GM23248 (cell line): ENCODE results near the gene MYLK3. TPM values are rescaled to one million over a fixed set of nuclear protein-coding genes. Genes with fewer than 3 reads are reported as not detected.

Experiments
- DNase-seq: peaks from one replicate; pipeline ENCODE4 v3.0.0-alpha.2; 2015
- H2AFZ ChIP-seq: fragments of 200-600 bp; sonication (generic); 2 replicates; pipeline ENCODE4 v1.6.1; 2016; ENCODE audit warnings: antibody characterized with exemption
- H3F3A ChIP-seq: fragments of 200-600 bp; sonication (generic); 2 replicates; pipeline ENCODE4 v1.6.1; 2016; ENCODE audit warnings: mild to moderate bottlenecking, antibody characterized with exemption, mixed run types; ENCODE audit not compliant: insufficient read depth
- H3K27ac ChIP-seq: fragments of 200-600 bp; sonication (generic); 2 replicates; pipeline ENCODE4 v1.5.1; 2016; ENCODE audit warnings: mild to moderate bottlenecking
- H3K27me3 ChIP-seq: fragments of 200-600 bp; sonication (generic); replicated peaks from 2 replicates; pipeline ENCODE4 v1.6.1; 2016; ENCODE audit warnings: mild to moderate bottlenecking; ENCODE audit not compliant: insufficient read depth
- H3K36me3 ChIP-seq: fragments of 200-600 bp; sonication (generic); 2 replicates; pipeline ENCODE4 v1.6.1; 2016; ENCODE audit warnings: low read depth, mild to moderate bottlenecking
- H3K4me1 ChIP-seq: fragments of 200-600 bp; sonication (generic); 2 replicates; pipeline ENCODE4 v1.6.1; 2016; ENCODE audit warnings: mild to moderate bottlenecking; ENCODE audit not compliant: insufficient read depth
- H3K4me2 ChIP-seq: fragments of 200-600 bp; sonication (generic); one replicate; pipeline ENCODE4 v1.6.1; 2016; ENCODE audit warnings: mild to moderate bottlenecking; ENCODE audit not compliant: unreplicated experiment
- H3K4me3 ChIP-seq: fragments of 200-600 bp; sonication (generic); 2 replicates; pipeline ENCODE4 v1.5.1; 2016; ENCODE audit warnings: mild to moderate bottlenecking
- H3K79me2 ChIP-seq: fragments of 200-600 bp; sonication (generic); 2 replicates; pipeline ENCODE4 v1.6.1; 2016; ENCODE audit warnings: mild to moderate bottlenecking; ENCODE audit not compliant: insufficient read depth
- H3K9ac ChIP-seq: fragments of 200-600 bp; sonication (generic); 2 replicates; pipeline ENCODE4 v1.6.1; 2016; ENCODE audit warnings: mild to moderate bottlenecking
- H3K9me2 ChIP-seq: fragments of 200-600 bp; sonication (generic); 2 replicates; pipeline ENCODE4 v1.6.1; 2016; ENCODE audit warnings: mixed run types, mild to moderate bottlenecking, moderate library complexity; ENCODE audit not compliant: insufficient read depth
- H3K9me3 ChIP-seq: fragments of 200-600 bp; sonication (generic); one replicate; pipeline ENCODE4 v1.6.1; 2017; ENCODE audit warnings: low read depth
- H4K20me1 ChIP-seq: fragments of 200-600 bp; sonication (generic); 2 replicates; pipeline ENCODE4 v1.6.0; 2016; ENCODE audit not compliant: insufficient read depth
- EZH2 ChIP-seq: fragments of 200-600 bp; sonication (generic); IDR thresholded peaks from 2 replicates; pipeline ENCODE4 v1.6.1; 2018; ENCODE audit warnings: antibody characterized with exemption, mild to moderate bottlenecking; ENCODE audit not compliant: insufficient read depth, poor library complexity, severe bottlenecking
- EZH2phosphoT487 ChIP-seq: fragments of 200-600 bp; sonication (generic); IDR thresholded peaks from 2 replicates; pipeline ENCODE4 v1.6.1; 2018; ENCODE audit warnings: antibody characterized with exemption, moderate library complexity, mild to moderate bottlenecking, low read depth; ENCODE audit not compliant: insufficient read depth
- WGBS, 2 experiments: methylation state at CpG; one replicate each; pipeline ENCODE4 v1.1.6; 2015 to 2017; ENCODE audit warnings: low lambda C conversion rate in 2 of 2, low coverage in 1 of 2; ENCODE audit errors: missing lambda C conversion rate in 2 of 2; 5-methylcytosine and 5-hydroxymethylcytosine counted together
- in situ Hi-C: fragments of 300-500 bp; cut with MboI; formaldehyde crosslinking; loops from 2 replicates; pipeline ENCODE4 v1.15.0; 2020
- polyA plus RNA-seq: library from polyadenylated mRNA; unstranded; fragments of >200 nt; fragmentation: Nextera tagmentation; extraction: Ambion mirVana; gene quantifications from 2 replicates; pipeline ENCODE4 v1.2.1, GENCODE V29; 2016
- total RNA-seq: library from RNA; depleted of rRNA; stranded (reverse); fragments of >200 nt; shearing (Covaris generic); gene quantifications from 2 replicates; pipeline ENCODE4 v1.2.3, GENCODE V29; 2014

The MYLK3 gene
- total and polyA plus RNA-seq, 2 experiments from 2014 or later: not detected

DNA sequence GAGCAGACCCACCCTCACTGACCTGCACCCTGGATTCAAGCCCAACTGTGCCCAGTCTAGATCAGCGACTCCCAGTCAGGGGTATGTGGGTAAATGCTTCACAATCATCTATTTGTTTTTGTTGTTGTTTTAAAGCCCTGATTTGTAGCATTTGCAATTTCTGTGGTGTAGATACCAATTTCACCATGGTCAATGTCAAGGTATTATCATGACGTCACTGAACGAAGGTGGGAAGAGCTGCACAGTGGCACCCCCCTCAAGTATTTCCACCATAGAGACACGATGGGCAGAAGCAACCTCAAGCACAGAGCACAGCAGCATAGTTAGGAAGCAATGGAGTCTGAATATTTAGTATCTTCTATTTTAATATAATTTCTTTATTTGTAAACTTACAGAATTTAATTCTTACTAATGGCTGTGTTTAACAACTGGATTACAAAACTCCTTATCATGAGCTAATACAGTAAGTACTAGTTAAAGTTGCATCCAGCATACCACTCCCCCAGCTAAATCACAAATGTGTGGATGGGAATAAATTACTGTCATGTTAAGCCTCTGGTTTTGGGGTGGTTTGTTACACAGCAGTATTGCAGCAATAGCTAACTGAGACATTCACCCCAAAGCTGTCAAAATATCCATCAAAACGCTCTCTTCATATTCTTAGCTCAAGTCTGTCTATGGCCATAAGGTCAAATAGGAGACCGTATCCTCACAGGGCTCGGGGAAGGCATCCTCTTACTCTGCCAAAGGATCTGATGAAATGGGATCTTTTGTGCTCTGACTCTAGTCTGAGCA is 33.1 kb downstream of the MYLK3 start:
- no peaks in the 10 kb centered on the region for H3K9me3 ChIP-seq
- H4K20me1 ChIP-seq: no peaks in the 10 kb centered on the region
- no peak overlapping the region for H3K4me2 ChIP-seq
- in situ Hi-C loops: no loop called here
- H3K27ac ChIP-seq: no peak overlapping the region
- no peak for DNase-seq
- no peaks in the 10 kb centered on the region for H3K9me2 ChIP-seq
- no peak overlapping the region for H3K9ac ChIP-seq
- TF ChIP-seq EZH2phosphoT487 (no peak), EZH2 (no peak)
- no peaks in the 10 kb centered on the region for H3F3A ChIP-seq
- H3K79me2 ChIP-seq: no peaks in the 10 kb centered on the region
- H3K36me3 ChIP-seq: no peaks in the 10 kb centered on the region
- H3K27me3 ChIP-seq: no peaks in the 10 kb centered on the region
- no peak overlapping the region for H3K4me3 ChIP-seq
- WGBS, 2 experiments: 50 to 58% methylated on average over 7 of the region's 7 CpGs
- H3K4me1 ChIP-seq: no peaks in the 10 kb centered on the region
- no peak overlapping the region for H2AFZ ChIP-seq

DNA sequence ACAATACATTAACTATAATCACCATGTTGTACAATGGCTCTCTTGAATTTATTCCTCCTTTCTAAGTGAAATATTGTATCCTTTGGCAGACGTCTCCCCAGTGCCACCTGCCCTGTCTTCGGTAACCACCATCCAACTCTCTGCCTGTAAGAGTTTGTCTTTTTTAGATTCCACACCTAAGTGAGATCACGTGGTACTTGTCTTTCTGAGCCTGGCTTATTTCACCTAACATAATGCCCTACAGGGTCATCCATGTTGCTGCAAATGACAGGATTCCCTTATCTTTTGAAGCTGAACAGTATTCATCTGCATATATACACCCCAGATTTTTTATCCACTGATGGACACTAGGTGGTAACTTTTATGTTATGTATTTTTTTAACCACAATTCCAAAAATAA is 34.5 kb downstream of the MYLK3 start:
- no peak overlapping the region for H3K9ac ChIP-seq
- no peaks in the 10 kb centered on the region for H3K9me2 ChIP-seq
- H3K4me1 ChIP-seq: no peaks in the 10 kb centered on the region
- DNase-seq: no peak
- H3K36me3 ChIP-seq: no peaks in the 10 kb centered on the region
- in situ Hi-C loops: no loop called here
- no peak overlapping the region for H3K4me3 ChIP-seq
- no peak overlapping the region for H3K27ac ChIP-seq
- H3F3A ChIP-seq: no peaks in the 10 kb centered on the region
- H2AFZ ChIP-seq: no peak overlapping the region
- no peaks in the 10 kb centered on the region for H3K27me3 ChIP-seq
- TF ChIP-seq EZH2phosphoT487: no peak
- no peaks in the 10 kb centered on the region for H3K9me3 ChIP-seq
- no peaks in the 10 kb centered on the region for H4K20me1 ChIP-seq
- no peaks in the 10 kb centered on the region for H3K79me2 ChIP-seq
- WGBS, 2 experiments: 41 to 44% methylated on average over 3 of the region's 3 CpGs
- H3K4me2 ChIP-seq: no peak overlapping the region

DNA sequence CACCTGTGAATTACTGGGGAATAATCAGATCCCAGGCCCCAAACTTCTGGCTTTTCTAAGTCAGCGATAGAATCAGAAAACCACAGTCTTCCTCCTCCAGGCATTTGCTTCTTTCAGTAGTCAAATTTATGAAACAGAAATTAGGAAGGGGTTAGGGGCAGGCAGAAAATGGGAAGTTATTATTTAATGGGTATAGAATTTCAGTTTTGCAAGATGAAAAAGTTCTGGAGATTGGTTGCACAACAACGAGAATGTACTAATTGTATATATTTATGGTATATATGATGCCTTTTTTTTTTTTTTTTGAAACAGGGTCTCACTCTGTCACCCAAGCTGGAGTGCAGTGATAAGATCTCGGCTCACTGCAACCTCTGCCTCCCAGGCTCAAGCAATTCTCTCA is 35.2 kb downstream of the MYLK3 start:
- Histone ChIP-seq H3K27me3 (no peaks in the 10 kb centered on the region), H3K4me2 (no peak overlapping the region), H3K79me2 (no peaks in the 10 kb centered on the region), H2AFZ (no peak overlapping the region), H4K20me1 (no peaks in the 10 kb centered on the region), H3K27ac (no peak overlapping the region), H3K36me3 (no peaks in the 10 kb centered on the region), H3F3A (no peaks in the 10 kb centered on the region), H3K9me2 (no peaks in the 10 kb centered on the region), H3K4me3 (no peak overlapping the region), H3K4me1 (no peaks in the 10 kb centered on the region), H3K9ac (no peak overlapping the region), H3K9me3 (no peaks in the 10 kb centered on the region)
- in situ Hi-C loops: no loop called here
- WGBS, 2 experiments: 49 to 56% methylated on average over 3 of the region's 3 CpGs
- TF ChIP-seq EZH2 (no peak), EZH2phosphoT487 (no peak)
- DNase-seq: no peak

DNA sequence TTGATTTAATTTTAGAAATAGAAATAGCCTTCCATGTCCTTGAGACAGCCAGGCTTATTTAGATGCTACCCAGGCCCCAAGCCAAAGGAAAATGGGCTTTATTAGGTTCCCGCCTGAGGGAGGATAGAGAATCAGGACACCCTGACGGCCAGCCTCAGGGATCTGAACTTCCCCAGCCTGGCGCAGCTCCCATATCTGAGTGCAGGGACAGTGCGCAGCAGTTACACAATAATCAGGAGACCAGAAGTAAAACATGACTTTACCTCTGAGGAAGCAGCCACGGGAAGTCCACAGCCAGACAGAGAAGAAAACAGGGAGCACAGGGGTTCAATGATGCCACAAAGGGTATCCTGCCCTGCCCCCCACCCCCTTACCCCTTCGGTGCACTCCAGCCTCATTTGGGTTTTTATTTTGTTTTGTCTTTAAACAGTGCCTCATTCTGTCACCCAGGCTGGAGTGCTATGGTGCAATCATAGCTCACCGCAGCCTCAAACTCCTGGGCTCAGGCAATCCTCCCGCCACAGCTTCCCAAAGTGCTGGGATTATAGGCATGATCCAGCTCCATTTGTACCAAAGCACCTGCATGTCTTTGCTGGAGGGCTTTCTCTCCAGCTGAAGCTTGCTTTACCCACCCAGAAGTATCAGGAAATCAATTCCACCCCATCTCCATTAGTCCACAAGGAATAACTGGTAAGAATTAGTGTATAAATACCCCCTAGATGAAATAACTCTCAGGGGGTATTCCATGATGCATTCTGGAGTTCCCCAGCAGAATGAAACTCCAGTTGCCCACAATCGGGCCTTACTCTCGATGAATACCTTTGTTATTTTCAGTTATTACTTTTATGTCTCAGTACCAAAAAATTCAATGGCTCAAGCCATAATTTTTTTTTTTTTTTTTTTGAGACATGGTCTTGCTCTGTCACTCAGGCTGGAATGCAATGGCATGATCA is 36.8 kb downstream of the MYLK3 start:
- Histone ChIP-seq H3K79me2 (no peaks in the 10 kb centered on the region), H4K20me1 (no peaks in the 10 kb centered on the region), H3K27ac (no peak overlapping the region), H3K4me2 (no peak overlapping the region), H3K9ac (no peak overlapping the region), H3K9me2 (no peaks in the 10 kb centered on the region), H2AFZ (no peak overlapping the region), H3K36me3 (no peaks in the 10 kb centered on the region), H3F3A (no peaks in the 10 kb centered on the region), H3K27me3 (no peaks in the 10 kb centered on the region), H3K4me1 (no peaks in the 10 kb centered on the region), H3K4me3 (no peak overlapping the region), H3K9me3 (no peaks in the 10 kb centered on the region)
- no peak for DNase-seq
- in situ Hi-C loops: no loop called here
- TF ChIP-seq EZH2 (no peak), EZH2phosphoT487 (no peak)
- WGBS, 2 experiments: 67 to 71% methylated on average over 10 of the region's 10 CpGs
